ENCODE measurements around the gene RASSF7.
A peak's percentile ranks its signal among the peaks of the same experiment; 100 is the strongest.

RASSF7 gene

DNA sequence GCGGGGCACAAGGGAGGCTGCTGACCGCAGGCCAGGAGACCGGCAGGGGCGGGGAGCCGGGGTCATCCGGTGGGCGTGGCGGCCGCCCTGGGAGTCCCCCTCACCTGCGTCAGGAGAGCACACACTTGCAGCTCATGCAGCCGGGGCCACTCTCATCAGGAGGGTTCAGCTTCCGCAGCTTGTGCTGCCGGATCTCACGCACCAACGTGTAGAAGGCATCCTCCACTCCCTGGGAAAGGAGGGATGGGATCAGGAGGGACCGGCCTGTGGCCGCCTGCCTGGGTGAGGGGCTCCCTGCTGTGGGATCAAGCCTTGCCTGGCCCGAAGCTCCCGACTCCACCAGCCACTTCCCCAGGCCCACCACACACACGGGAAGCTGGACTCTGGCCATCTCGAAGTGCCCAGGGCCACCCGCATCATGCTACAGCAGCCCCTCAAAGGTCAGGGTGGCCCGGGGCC is 28.2 kb upstream of the RASSF7 start:
- DNase-seq (ENCODE audit: low read depth in 4 of 4, low spot score in 1 of 4), result no peak

DNA sequence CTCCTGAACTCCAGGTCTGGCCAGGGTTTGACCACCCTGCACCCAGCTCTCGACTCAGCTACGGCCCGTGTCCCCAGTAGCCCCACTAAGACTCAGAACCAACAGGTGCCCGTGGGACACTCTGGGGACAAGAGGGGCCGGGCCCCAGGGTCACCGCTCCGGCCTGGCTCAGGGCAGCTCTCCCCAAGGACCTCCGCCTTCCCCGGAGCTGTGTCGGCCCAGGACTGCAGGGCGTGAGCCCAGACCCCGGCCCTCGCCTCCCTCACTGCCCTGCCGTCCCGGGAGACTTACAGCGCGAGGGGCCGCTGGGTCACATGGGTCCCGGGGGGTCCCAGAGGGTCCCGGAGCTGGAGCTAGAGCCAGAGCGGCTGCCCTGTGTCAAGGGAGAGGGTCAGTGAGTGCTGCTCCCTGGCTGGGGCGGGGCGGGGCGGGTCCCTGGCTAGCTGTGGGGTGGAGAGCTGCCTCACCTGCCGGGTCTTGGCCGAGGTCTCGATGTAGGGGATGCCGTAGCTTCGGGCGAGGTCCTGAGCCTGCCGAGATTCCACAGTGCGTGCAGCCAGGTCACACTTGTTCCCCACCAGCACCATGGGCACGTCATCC is 27.7 kb upstream of the RASSF7 start:
- no peak for DNase-seq (ENCODE audit: low read depth in 4 of 4, low spot score in 1 of 4)

DNA sequence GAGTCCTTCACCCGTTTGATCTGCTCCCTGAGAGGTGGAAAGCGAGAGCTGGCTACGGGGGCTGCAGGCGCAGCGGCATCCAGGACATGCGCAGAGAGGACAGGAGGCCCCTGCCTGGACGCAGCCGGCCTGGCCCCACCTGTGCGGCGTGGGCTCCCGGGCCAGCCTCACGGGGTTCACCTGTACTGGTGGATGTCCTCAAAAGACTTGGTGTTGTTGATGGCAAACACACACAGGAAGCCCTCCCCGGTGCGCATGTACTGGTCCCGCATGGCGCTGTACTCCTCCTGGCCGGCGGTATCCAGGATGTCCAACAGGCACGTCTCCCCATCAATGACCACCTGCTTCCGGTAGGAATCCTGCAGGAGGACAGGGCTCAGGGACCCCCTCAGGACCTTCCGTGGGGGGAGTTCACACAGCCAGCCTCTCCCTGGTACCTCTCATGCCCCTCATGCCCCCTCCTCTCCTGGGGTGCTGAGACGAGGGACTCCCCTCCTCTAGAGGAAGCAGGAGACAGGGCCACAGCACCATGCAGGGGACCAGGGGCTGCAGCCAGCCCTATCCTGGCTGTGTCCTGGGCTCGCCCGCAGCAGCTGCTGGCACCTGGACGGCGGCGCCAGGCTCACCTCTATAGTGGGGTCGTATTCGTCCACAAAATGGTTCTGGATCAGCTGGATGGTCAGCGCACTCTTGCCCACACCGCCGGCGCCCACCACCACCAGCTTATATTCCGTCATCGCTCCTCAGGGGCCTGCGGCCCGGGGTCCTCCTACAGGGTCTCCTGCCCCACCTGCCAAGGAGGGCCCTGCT is 27.0 kb upstream of the RASSF7 start:
- DNase-seq (ENCODE audit: low read depth in 4 of 4, low spot score in 1 of 4), result no peak

GRCh38 chr11:534396-535209 is 26.2 kb upstream of the RASSF7 start:
- DNase-seq (ENCODE audit: low read depth in 4 of 4, low spot score in 1 of 4), result peak in 1 of 4 experiments; percentile 18

GRCh38 chr11:535210-535518 is 25.6 kb upstream of the RASSF7 start:
- no peak for DNase-seq (ENCODE audit: low read depth in 4 of 4, low spot score in 1 of 4)

DNA sequence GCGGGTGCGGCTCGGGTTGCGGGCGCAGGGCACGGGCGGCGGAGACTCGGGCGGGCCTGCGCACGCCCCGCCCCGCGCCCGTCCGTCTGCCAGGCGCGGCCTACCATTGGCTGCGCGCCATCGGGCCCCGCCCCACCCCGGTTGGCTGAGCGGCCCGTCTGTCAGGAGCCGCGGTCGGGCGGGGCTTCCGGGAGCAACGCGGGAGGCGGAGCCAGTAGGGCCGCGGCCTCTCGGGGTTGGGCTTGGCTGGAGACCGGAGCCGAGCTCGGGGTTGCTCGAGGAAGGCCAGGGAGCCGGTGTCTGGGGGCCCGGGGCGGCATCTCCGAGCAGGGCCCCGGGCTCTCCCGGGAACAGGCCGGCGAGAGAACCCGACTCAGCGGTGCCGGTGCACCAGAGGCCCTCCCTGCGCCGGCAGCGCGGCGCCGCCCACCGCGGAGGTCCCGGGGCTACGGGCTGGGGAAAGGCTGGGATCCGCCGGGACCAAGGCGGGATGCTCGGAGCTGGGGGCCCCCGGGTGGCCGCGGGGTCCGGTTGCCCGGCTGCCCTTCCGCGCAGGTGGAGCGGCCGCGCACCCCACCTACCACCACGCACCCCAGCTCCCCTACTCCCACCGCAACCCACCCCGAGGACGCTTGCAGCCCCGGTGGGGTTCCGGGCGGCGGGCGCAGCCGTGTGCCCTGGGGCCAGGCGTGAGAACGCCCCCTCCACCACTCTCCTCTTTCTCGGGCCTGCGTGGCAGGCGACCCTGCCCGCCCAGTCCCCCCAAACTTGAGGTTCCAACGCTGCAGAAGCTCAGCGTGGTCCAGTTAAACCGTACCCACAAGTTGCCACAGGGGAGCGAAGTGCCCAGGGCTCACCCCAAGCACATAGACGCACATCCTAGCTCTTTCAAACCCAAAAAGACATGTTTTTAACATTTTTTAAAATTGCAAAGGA is 25.0 kb upstream of the RASSF7 start, which contains the start of gene HRAS:
Gene HRAS, minus strand, starts transcription at position 58 of the 936 bp plus-strand sequence.
- peak; percentile 81 to 94 (median 90) for DNase-seq (ENCODE audit: low read depth in 4 of 4, low spot score in 1 of 4)

- DNase-seq (ENCODE audit: low read depth in 4 of 4, low spot score in 1 of 4), result peak; percentile 64 to 84 (median 82)
These were observed 23.7 kb upstream of the RASSF7 start, which contains the start of gene LRRC56 for GRCh38 chr11:536841-537621. TSS of gene LRRC56 (plus strand) at chr11:537527. CDS start at chr11:540685, 3,158 bp downstream.

DNA sequence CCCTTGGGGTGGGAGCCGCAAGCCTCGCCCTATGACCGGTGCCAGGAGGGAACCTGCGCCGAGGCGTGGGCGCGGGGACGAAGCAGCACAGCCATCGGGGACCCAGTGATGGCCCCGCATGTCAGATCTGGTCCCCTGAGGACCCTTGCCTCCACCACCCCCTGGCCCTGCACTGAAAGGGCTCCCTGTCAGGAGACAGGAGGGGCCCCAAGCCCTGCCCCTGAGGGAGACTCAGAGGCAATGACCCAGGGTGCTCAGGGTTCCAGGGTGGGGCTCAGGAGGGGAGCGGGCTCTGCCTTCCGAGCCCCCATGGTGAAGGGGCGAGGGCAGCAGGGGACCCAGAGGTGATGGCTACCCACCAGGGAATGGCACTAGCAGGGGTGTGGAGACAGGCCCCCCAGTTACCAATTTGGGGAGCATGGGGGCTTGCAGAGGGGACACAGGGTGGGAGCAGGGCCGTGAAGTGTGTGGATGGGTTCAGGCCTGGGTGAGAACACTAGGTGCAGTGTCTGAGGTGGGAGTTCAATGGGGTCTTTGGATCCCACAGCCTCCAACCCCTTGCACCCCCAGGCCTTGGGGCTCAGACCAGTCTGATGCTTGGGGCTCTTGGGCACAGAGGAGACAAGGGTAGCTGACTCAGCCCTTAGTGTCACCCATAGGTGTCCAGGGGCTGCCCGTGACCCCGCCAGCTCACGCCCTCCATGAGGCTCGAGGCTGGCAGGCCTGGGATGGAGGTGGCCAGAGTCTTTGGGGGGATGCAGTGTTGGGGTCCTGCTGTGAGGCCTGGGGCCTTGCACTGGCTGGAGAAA is 22.9 kb upstream of the RASSF7 start:
- DNase-seq (ENCODE audit: low read depth in 4 of 4, low spot score in 1 of 4), result no peak

- DNase-seq (ENCODE audit: low read depth in 4 of 4, low spot score in 1 of 4), result no peak
These were observed 22.2 kb upstream of the RASSF7 start for GRCh38 chr11:538431-539051.

DNA sequence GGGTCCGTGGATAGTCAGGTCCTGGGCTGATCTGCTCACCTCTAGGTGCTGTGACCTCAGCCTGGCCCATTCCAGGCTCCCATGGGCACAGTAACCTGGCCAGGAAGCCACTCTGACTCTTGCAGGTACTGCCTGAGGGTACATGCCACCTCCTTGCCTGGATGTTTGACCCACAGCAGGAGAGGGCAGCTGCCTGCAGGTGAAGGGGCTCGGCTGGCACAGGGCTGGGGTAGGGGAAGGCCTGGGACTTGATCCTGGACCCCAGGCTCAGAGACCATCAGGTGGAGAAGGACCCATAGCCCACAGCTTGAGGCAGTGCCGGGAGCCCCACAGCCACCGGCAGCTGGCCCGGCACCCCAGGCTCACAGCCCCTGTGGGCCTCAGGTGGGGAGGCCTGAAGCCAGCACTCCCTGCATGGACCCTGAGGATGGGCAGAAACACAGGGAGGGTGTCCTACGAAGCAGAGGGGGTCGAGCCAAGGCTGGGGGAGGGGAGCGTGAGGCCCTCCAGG is 20.7 kb upstream of the RASSF7 start:
- no peak for DNase-seq (ENCODE audit: low read depth in 4 of 4, low spot score in 1 of 4)

DNA sequence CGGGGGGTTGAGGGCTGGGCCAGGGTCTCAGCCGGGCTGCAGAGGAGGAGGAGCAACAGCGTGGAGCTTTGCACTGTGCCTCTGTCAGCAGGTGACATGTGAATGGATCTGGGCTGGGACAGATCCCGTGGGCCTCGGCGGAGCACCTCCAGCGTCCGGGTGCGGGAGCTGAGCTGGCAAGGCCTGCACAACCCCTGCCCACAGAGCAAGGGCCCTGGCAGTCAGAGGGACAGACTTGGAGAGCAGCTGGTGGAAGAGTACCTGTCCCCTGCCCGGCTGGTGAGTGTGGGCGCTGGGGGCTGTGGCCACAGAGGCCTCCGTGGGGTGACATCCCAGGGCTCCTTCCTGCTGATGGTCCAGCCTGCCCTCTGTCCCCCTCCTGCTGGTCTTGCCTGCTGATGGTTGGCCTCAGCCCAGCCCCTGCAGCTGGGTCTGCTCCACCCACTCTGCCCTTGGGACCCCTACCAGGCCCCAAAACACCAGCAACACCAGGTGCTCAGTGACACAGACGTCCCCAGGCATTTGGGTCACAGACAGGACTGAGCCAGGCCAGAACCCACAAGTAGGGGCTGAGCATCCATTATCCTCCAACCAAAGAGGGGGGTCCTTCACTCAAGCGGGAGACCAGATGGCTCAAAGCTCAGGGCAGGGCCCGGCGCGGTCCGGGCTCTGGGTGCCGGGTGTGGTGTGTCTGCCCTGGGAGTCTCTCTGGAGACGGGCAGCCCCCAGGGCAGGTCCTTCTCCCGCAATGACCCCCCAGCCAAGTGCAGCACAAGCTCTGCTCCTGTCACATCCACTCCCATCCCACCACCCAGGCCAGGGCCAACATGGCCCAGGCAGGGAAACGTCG is 20.0 kb upstream of the RASSF7 start:
- DNase-seq (ENCODE audit: low read depth in 4 of 4, low spot score in 1 of 4), result no peak

- no peak for DNase-seq (ENCODE audit: low read depth in 4 of 4, low spot score in 1 of 4)
These were observed 19.3 kb upstream of the RASSF7 start for GRCh38 chr11:541433-541885.

DNA sequence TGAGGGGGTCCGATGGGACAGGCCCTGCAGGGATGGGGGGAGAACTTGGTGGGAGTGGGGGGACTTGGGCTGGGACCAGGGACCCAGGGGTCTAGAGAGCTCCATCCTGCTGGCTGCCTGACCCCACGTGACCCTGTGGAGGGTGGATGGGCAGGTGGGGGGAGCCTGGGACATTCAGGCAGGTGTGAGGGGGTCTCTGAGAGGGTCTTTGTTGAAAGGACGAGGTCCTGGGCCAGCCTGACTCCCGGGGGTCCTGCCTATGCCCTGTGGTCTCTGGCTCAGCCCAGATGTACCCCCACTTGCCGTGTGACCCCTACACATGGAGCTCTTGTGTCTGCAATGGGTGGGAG is 16.0 kb upstream of the RASSF7 start:
- no peak for DNase-seq (ENCODE audit: low read depth in 4 of 4, low spot score in 1 of 4)

DNA sequence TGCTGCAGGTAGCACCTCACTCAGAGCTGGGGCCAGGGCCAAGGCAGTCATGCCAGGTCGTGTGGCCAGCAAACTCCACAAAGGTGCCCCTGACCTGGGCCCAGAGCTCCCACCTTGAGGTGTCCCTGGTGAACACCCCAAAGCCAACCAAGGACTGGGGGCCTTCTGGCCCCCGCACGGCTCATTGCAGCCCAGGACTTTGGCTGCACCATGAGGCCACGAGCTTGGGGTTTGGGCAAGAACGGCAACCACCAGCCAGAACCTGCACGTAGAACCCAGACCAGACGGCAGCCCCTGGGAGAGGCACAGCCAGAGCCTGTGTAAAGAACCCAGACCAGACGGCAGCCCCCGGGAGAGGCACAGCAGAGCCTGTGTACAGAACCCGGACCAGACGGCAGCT is 15.6 kb upstream of the RASSF7 start:
- DNase-seq (ENCODE audit: low read depth in 4 of 4, low spot score in 1 of 4), result no peak

DNA sequence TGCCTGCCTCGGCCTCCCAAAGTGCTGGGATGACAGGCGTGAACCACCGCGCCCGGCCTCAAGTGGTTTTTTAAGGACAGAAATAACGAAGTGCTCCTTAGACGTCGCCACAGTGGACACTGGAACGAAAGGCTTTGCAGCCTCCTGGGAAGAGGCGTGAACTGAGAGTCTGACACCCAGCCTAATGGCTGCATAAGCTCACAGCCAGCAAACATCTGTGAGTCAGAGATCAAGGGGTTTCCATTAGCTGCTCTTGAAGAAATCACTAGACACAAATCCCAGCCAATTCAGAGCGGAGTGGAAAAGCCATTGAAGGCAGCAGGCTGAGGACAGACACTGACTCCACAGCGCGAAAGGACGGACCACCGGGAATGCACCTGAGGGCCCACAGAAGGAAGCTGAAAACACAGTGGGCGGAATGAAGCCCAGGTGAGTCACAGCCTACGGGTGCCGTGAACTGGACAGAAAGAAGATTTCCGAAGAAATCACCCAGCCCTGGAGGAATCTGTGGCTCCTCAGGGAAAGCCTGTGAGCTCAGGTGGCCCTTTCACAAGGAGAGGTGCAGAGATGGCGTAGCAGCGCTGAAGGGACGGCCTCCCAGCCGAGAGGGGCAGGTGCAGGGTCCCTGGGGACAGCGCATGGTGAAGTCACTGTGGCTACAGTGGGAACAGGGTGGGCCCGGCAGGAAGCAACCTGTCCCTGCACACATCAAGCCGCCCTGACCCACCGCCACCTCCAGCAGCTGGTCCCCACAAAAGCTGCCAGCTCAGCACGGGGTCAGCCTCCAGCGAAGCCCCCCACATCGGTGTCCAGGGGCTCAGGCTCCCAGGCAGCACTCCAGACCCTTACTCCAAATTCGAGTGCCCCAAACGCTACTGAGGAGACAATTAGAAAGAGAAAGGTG is 11.8 kb upstream of the RASSF7 start:
- no peak for DNase-seq (ENCODE audit: low read depth in 4 of 4, low spot score in 1 of 4)

DNA sequence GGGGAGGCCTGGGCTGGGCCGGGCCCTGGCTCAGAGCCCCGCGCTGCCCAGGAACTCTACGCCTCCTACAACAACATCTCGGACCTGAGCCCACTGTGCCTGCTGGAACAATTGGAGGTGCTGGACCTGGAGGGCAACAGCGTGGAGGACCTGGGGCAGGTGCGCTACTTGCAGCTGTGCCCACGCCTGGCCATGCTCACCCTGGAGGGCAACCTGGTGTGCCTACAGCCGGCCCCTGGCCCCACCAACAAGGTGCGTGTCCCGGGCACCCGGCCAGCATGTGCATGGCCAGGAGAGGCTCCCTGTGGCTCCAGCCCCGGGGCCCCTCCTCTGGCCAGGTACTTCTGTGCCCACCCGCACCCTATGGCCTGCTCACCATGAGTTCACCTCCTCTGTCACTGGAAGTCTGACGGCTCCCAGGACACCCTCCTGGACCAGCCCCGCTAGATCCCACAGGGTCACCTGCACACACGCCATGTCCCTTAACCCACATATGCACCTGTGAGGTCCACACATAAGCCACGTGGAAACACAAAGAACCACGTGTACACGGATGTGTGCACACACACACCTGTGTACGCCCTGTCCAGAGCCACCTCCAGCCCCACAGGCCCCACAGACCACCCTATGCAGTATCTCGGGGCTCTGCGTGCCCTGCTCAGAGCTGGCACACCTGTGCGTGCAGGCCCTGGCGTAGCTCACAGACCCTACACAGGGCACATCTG is 10.6 kb upstream of the RASSF7 start:
- no peak for DNase-seq (ENCODE audit: low read depth in 4 of 4, low spot score in 1 of 4)

Measured in stimulated activated CD4-positive, alpha-beta T cell treated with anti-CD3 and anti-CD28 coated beads, Interleukin-1b, Interleukin-23, amount 100 ng/mL, for 24 hours (primary cell).